HT1080 (cell line): ENCODE data around the gene FBXL16. TPM values are rescaled to one million over a fixed set of nuclear protein-coding genes. Genes with fewer than 3 reads are reported as not detected.
"Not testable (repeated sequence)": the region's sequence is repeated elsewhere in the genome, so short reads cannot be mapped to it uniquely, and the experiment has no call there.

Experiments used
- DNase-seq: peaks from one replicate; pipeline ENCODE4 v3.0.0-alpha.2; 2015; ENCODE audit warnings: low read depth
- total RNA-seq: library from RNA; depleted of rRNA; stranded (reverse); fragments of >200 nt; shearing (Covaris generic); gene quantifications from 2 replicates; pipeline ENCODE4 v1.2.3, GENCODE V29; 2014

FBXL16 gene
- total RNA-seq, 1 experiment from 2014 or later: 4.2 TPM

GRCh38 chr16:692356-693108, 13.1 kb downstream of the FBXL16 start:
- no peak for DNase-seq

- not testable (repeated sequence) for DNase-seq
Measured at GRCh38 chr16:691242-691641, 14.4 kb downstream of the FBXL16 start.

- no peak for DNase-seq
Measured at GRCh38 chr16:689175-689897, 16.3 kb downstream of the FBXL16 start.

- no peak for DNase-seq
Measured at GRCh38 chr16:687499-687898, 18.1 kb downstream of the FBXL16 start.

- DNase-seq: no peak
Measured at GRCh38 chr16:686459-687260, 18.9 kb downstream of the FBXL16 start.

GRCh38 chr16:685967-686366, 19.6 kb downstream of the FBXL16 start:
- peak; percentile 41 for DNase-seq

- DNase-seq: no peak
Measured at GRCh38 chr16:684961-685696, 20.5 kb downstream of the FBXL16 start.

- peak; percentile 84 for DNase-seq
Measured at GRCh38 chr16:684071-684794, 21.4 kb downstream of the FBXL16 start, which contains the start of gene JMJD8. TSS of gene JMJD8 (minus strand) at chr16:684334. CDS start at chr16:684319, 15 bp downstream.

GRCh38 chr16:683396-684070, 22.1 kb downstream of the FBXL16 start:
- no peak for DNase-seq

GRCh38 chr16:682493-683395, 22.9 kb downstream of the FBXL16 start:
- no peak for DNase-seq

- DNase-seq: peak; percentile 32
Measured at GRCh38 chr16:681746-682427, 23.7 kb downstream of the FBXL16 start.

GRCh38 chr16:680967-681745, 24.4 kb downstream of the FBXL16 start:
- peak; percentile 37 for DNase-seq

- no peak for DNase-seq
Measured at GRCh38 chr16:680625-680945, 25.0 kb downstream of the FBXL16 start.

GRCh38 chr16:679814-680624, 25.6 kb downstream of the FBXL16 start, which contains the start of gene STUB1:
TSS of gene STUB1 (plus strand) at chr16:680410. CDS start at chr16:680526, 116 bp downstream.
- DNase-seq: peak; percentile 68

GRCh38 chr16:678858-679813, 26.5 kb downstream of the FBXL16 start:
- DNase-seq: peak; percentile 50
